GM18907 (cell line): Measurements from ENCODE around the gene STARD5.
A peak's percentile ranks its signal among the peaks of the same experiment; 100 is the strongest.

Experiments used
- ATAC-seq: cut with Tn5 transposase; IDR thresholded peaks from one replicate; pipeline ENCODE4 v1.9.1; 2021; ENCODE audit warnings: mild to moderate bottlenecking, moderate library complexity; ENCODE audit not compliant: unreplicated experiment

The STARD5 gene

GRCh38 chr15:81312790-81313543, 11.0 kb downstream of the STARD5 start:
- ATAC-seq = no peak

GRCh38 chr15:81311752-81312464, 12.0 kb downstream of the STARD5 start:
- peak; percentile 53 for ATAC-seq

GRCh38 chr15:81310480-81310879, 13.5 kb downstream of the STARD5 start:
- no peak for ATAC-seq

GRCh38 chr15:81309647-81310450, 14.1 kb downstream of the STARD5 start:
- no peak for ATAC-seq

- no peak for ATAC-seq
Observed at GRCh38 chr15:81308260-81308659, 15.7 kb downstream of the STARD5 start.

- no peak for ATAC-seq
Observed at GRCh38 chr15:81304226-81304625, 19.7 kb downstream of the STARD5 start.

DNA sequence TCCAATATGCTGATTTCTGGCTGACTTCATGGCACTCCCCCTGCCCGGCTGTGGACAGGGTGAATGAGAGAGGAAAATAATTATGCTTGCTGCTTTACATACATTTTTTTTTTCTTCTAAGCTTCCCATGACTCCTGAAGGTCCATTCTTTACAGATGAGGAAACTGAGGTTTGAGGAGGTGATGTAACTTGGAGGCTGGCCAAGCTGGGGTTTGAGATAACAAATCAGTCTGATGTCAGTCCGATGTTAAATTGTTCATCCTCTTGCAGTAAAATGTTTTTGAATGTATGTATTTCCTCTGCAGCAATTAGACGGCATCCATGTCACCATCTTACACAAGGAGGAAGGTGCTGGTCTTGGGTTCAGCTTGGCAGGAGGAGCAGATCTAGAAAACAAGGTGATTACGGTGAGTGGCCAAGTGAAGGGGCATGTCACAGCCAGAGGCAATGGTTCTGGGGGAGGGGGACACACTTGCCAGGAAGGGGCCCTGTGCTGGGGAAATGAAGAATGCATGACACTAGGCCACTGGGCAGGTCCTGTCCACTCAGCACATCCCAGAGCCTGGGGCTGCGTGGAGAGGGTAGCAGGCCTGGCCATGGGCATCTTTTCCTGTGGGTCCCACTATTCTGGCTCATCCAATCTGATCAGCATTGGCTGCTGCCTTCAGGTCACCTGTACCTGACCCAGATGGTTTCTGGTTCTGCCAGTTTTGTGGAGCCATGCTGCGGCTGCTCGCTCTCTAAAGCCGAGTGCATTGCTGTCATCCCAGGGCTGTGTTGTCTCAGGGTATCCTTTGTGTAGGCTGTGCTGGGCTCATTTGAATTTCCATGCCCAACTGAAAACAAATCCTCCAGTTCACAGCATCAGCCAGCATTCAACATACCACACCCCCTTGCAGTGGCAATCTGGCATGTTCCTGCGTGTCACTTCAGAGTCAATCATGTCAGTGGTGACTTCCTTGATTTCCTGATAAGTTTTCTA, 20.4 kb downstream of the STARD5 start:
- ATAC-seq = no peak

DNA sequence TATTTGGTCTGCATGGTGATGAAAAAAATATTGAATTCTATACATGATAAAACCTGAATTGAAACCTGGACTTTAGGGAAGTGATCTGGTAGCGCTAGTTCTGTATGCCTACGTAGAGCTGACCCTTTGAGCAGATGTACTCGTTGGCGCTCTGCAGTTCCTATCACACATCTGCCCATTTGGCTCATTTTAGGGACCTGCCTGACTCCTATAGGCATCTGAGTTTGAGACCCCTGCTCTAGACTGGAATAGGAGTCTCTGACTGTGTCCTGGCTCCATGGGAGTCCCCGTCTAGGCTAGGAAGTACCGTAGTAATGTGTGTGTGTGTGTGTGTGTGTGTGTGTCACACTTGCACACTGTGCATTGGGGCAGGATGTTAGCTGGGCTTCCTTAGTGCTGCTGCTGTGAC, 21.2 kb downstream of the STARD5 start:
- no peak for ATAC-seq

- ATAC-seq = peak; percentile 84
Observed at GRCh38 chr15:81301815-81302399, 22.0 kb downstream of the STARD5 start.

GRCh38 chr15:81301385-81301784, 22.6 kb downstream of the STARD5 start:
- no peak for ATAC-seq

DNA sequence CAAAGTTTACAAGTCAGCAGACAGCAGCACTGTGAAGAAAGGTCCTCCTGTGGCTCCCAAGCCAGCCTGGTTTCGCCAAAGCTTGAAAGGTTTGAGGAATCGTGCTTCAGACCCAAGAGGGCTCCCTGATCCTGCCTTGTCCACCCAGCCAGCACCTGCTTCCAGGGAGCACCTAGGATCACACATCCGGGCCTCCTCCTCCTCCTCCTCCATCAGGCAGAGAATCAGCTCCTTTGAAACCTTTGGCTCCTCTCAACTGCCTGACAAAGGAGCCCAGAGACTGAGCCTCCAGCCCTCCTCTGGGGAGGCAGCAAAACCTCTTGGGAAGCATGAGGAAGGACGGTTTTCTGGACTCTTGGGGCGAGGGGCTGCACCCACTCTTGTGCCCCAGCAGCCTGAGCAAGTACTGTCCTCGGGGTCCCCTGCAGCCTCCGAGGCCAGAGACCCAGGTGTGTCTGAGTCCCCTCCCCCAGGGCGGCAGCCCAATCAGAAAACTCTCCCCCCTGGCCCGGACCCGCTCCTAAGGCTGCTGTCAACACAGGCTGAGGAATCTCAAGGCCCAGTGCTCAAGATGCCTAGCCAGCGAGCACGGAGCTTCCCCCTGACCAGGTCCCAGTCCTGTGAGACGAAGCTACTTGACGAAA, 24.2 kb downstream of the STARD5 start:
- ATAC-seq = no peak

DNA sequence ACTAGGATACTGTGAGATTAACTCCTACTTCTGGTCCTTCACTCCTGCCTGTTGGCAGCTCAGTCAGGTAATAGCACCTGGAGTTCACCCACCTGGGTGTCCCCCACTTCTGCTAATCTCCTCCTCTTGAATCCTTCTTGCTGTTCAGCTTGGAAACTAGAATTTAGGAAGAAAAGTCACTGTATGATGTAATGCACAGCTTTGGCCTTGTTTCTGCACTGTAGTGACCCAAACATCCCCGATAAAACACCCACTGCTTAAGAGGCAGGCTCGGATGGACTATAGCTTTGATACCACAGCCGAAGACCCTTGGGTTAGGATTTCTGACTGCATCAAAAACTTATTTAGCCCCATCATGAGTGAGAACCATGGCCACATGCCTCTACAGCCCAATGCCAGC, 24.8 kb downstream of the STARD5 start:
- ATAC-seq = no peak

- ATAC-seq = no peak
Observed at GRCh38 chr15:81298611-81299010, 25.3 kb downstream of the STARD5 start.

DNA sequence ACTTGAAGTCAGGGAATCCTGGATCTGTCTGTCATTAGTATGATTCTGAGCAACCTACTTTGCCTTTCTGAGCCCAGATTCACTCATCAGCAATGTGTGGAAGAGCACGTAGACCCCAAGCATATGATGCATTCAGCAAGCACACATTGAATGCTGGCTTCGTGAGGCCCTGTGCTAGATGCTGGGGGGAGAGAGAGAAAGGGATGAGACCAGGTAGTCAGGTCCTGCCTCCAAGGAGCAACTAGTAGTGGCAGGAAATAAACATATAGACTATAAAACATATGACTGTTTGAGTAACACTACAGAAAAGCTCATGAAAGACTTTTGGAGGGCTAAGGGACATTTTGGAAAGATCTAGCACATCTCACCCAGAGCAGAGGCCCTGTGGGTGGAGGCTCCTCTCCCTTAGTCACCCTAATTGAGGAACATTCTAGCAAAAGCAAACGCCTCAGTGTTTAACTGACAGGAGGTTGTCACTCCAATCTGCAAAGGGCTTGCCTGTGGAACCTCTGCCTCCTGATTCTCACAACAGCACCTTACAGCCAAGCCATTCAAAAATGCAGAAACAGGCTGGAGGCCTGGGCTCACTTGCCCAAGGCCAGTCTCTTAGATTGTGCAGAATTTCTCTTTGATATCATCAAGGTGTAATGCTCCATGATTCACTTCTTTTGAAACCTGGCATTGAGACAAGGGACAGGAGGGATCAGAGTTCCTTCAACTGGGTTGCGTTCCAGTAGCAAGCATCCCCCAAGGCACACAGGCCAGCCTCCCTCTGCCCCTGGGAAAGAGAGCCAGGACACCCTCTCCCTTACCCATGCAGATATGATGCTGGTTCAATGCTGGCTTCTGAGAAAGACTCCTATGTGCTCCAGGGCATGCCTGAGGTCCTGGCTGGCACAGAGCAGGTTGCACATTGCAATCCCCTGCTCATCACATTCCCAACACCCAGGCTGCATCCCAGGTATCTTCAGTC, 26.1 kb downstream of the STARD5 start:
- ATAC-seq = no peak

- ATAC-seq = no peak
Observed at GRCh38 chr15:81297147-81297572, 26.8 kb downstream of the STARD5 start.

DNA sequence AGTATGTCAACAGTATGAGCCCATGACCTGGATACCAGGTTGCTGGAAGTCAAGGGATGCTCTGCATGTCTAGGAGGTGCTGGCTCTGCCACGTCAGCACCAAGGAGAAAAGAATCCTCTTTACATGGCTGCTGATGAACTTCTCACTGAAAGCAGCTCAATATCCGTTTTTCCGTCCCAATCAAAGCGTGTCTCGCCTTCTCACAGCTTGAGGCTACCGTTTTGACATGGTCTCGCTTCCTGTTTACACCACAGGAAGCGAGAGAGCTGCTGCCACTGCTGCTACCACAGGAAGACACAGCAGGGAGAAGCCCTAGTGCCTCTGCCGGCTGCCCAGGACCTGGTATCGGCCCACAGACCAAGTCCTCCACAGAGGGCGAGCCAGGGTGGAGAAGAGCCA, 27.3 kb downstream of the STARD5 start:
- peak; percentile 49 for ATAC-seq

DNA sequence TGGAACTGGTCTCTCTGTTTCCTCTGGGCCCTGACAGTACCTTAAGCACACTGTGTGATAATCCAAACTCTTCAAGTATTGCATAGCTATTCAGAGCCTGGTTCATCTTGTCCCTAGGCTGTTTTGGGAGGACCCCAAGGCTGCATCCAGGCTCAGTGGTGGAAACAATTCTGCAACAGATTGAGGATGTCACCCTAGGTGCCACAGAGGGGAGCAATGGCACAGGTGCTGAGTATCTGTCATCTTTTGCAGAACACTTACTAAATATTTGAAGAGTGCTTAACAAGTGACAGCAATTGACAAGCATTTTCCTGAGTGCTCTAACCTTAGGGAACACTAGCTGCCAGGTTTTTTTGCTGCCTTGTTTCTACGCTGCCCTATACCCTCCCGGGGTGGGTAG, 27.8 kb downstream of the STARD5 start:
- no peak for ATAC-seq

DNA sequence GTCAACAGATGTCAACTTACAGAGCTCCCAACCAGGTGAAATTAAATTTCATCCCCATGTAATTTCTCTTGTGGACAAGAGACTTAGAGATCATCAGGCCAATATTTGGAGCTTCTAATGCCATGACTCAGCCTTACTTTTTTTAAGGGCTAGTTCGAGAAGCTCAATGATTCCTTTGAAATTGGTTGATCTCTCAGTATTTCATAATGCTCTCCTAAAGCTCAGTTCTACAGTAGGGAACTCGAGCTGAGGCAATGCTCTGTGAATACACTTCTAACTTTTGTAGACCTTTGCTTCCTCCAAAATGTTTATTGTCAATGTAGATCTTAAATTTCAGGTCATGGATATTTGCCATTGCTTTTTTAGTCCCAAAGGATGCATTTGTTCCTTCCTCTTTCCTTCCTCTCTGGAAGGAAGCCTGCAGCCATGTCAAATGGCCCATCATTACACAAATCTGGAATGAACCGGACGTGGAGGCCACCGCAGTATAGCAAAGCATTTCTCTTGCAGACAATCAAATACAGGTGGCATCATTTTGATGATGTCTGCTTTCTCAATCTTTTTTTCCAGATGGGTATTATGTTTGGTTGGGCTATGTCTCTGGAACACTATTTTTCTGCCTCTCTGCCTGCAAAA, 28.3 kb downstream of the STARD5 start:
- no peak for ATAC-seq
